IPS-18a (cell line): ENCODE measurements around the gene ARMC5.
"Not testable (repeated sequence)": the region's sequence is repeated elsewhere in the genome, so short reads cannot be mapped to it uniquely, and the experiment has no call there.

Source experiments
- H3K27ac ChIP-seq: one replicate; pipeline ENCODE4 v1.5.1; 2013; ENCODE audit warnings: low read length
- H3K27me3 ChIP-seq: one replicate; pipeline ENCODE4 v1.6.1; 2013; ENCODE audit warnings: mild to moderate bottlenecking, low read length; ENCODE audit not compliant: control insufficient read depth, insufficient read depth
- H3K36me3 ChIP-seq: one replicate; pipeline ENCODE4 v1.6.1; 2013; ENCODE audit warnings: low read depth, low read length; ENCODE audit not compliant: control insufficient read depth
- H3K4me1 ChIP-seq: one replicate; pipeline ENCODE4 v1.6.1; 2013; ENCODE audit warnings: low read depth, low read length; ENCODE audit not compliant: control insufficient read depth
- H3K4me3 ChIP-seq: one replicate; pipeline ENCODE4 v1.5.1; 2013; ENCODE audit warnings: low read length
- H3K9ac ChIP-seq: one replicate; pipeline ENCODE4 v1.6.1; 2013; ENCODE audit warnings: mild to moderate bottlenecking, low read length, moderate library complexity
- H3K9me3 ChIP-seq: one replicate; pipeline ENCODE4 v1.6.1; 2013; ENCODE audit warnings: low read depth, low read length; ENCODE audit not compliant: control insufficient read depth

Gene ARMC5

GRCh38 chr16:31499928-31500327, 40.6 kb downstream of the ARMC5 start:
- H3K4me3 ChIP-seq: no peak overlapping the region
- H3K36me3 ChIP-seq: no peaks in the 10 kb centered on the region
- no peaks in the 10 kb centered on the region for H3K27me3 ChIP-seq

GRCh38 chr16:31501226-31501965, 42.1 kb downstream of the ARMC5 start:
- H3K4me1 ChIP-seq: peaks cover 9% of the 10 kb centered on the region
- H3K9me3 ChIP-seq: no peaks in the 10 kb centered on the region
- H3K27me3 ChIP-seq: no peaks in the 10 kb centered on the region
- H3K27ac ChIP-seq: no peak overlapping the region
- H3K9ac ChIP-seq: no peak overlapping the region
- H3K36me3 ChIP-seq: peaks cover 3% of the 10 kb centered on the region
- peak overlapping the region; percentile 3 for H3K4me3 ChIP-seq

More at GRCh38 chr16:31499928-31500327, 40.6 kb downstream of the ARMC5 start:
- no peak overlapping the region for H3K27ac ChIP-seq
- H3K9me3 ChIP-seq: no peaks in the 10 kb centered on the region
- H3K4me1 ChIP-seq: peaks cover 9% of the 10 kb centered on the region
- no peak overlapping the region for H3K9ac ChIP-seq

GRCh38 chr16:31501966-31502348, 42.7 kb downstream of the ARMC5 start:
- H3K4me3 ChIP-seq: peak overlapping the region; percentile 3
- H3K27me3 ChIP-seq: no peaks in the 10 kb centered on the region
- H3K27ac ChIP-seq: no peak overlapping the region
- peaks cover 3% of the 10 kb centered on the region for H3K36me3 ChIP-seq
- no peak overlapping the region for H3K9ac ChIP-seq
- H3K4me1 ChIP-seq: peaks cover 12% of the 10 kb centered on the region
- no peaks in the 10 kb centered on the region for H3K9me3 ChIP-seq

- Histone ChIP-seq H3K4me3 (no peak overlapping the region), H3K27me3 (no peaks in the 10 kb centered on the region), H3K27ac (no peak overlapping the region), H3K36me3 (peaks cover 3% of the 10 kb centered on the region), H3K9ac (no peak overlapping the region), H3K9me3 (no peaks in the 10 kb centered on the region), H3K4me1 (peaks cover 18% of the 10 kb centered on the region)
Measured at GRCh38 chr16:31502981-31503380, 43.7 kb downstream of the ARMC5 start.

GRCh38 chr16:31503555-31503954, 44.3 kb downstream of the ARMC5 start:
- not testable (repeated sequence) for H3K36me3 ChIP-seq, H3K27me3 ChIP-seq, H3K9me3 ChIP-seq, H3K27ac ChIP-seq, H3K4me3 ChIP-seq, H3K9ac ChIP-seq
- peaks cover 18% of the 10 kb centered on the region for H3K4me1 ChIP-seq

GRCh38 chr16:31504159-31504558, 44.9 kb downstream of the ARMC5 start:
- Histone ChIP-seq H3K36me3 (peaks cover 3% of the 10 kb centered on the region), H3K27ac (no peak overlapping the region), H3K9me3 (no peaks in the 10 kb centered on the region), H3K4me3 (no peak overlapping the region), H3K27me3 (no peaks in the 10 kb centered on the region), H3K9ac (no peak overlapping the region), H3K4me1 (peaks cover 21% of the 10 kb centered on the region)

- no peaks in the 10 kb centered on the region for H3K9me3 ChIP-seq
- no peak overlapping the region for H3K4me3 ChIP-seq
- no peak overlapping the region for H3K9ac ChIP-seq
- peaks cover 3% of the 10 kb centered on the region for H3K36me3 ChIP-seq
- H3K4me1 ChIP-seq: peaks cover 23% of the 10 kb centered on the region
- H3K27ac ChIP-seq: no peak overlapping the region
- no peaks in the 10 kb centered on the region for H3K27me3 ChIP-seq
Measured at GRCh38 chr16:31505483-31505882, 46.2 kb downstream of the ARMC5 start.

GRCh38 chr16:31507617-31507928, 48.3 kb downstream of the ARMC5 start:
- peaks cover 13% of the 10 kb centered on the region for H3K4me1 ChIP-seq
- H3K4me3 ChIP-seq: peak overlapping the region; percentile 94
- H3K36me3 ChIP-seq: peaks cover 3% of the 10 kb centered on the region
- peak overlapping the region; percentile 75 for H3K27ac ChIP-seq
- no peaks in the 10 kb centered on the region for H3K9me3 ChIP-seq
- H3K9ac ChIP-seq: peak overlapping the region; percentile 81
- H3K27me3 ChIP-seq: no peaks in the 10 kb centered on the region

- Histone ChIP-seq H3K36me3 (peaks cover 3% of the 10 kb centered on the region), H3K27ac (peak within 1 kb of the TSS; percentile 75), H3K4me3 (peak within 1 kb of the TSS; percentile 94), H3K27me3 (no peaks in the 10 kb centered on the region), H3K9ac (peak within 1 kb of the TSS; percentile 81), H3K4me1 (peaks cover 13% of the 10 kb centered on the region), H3K9me3 (no peaks in the 10 kb centered on the region)
Measured at GRCh38 chr16:31507929-31508705, 48.8 kb downstream of the ARMC5 start, which contains the start of gene RUSF1. Gene RUSF1, minus strand, starts transcription at chr16:31508391. Its CDS starts 18 bp downstream, at chr16:31508373.

GRCh38 chr16:31508706-31509195, 49.5 kb downstream of the ARMC5 start:
- Histone ChIP-seq H3K27me3 (no peaks in the 10 kb centered on the region), H3K4me3 (peak overlapping the region; percentile 94), H3K9ac (peak overlapping the region; percentile 81), H3K9me3 (no peaks in the 10 kb centered on the region), H3K36me3 (peaks cover 3% of the 10 kb centered on the region), H3K27ac (peak overlapping the region; percentile 71), H3K4me1 (peaks cover 13% of the 10 kb centered on the region)

GRCh38 chr16:31513126-31513525, 53.8 kb downstream of the ARMC5 start:
- Histone ChIP-seq H3K27ac (no peak overlapping the region), H3K27me3 (no peaks in the 10 kb centered on the region), H3K4me3 (no peak overlapping the region), H3K9me3 (no peaks in the 10 kb centered on the region), H3K36me3 (no peaks in the 10 kb centered on the region), H3K9ac (no peak overlapping the region), H3K4me1 (peaks cover 9% of the 10 kb centered on the region)
